Panc1 (cell line): ENCODE measurements around the gene AGR3. TPM values are rescaled to one million over a fixed set of nuclear protein-coding genes. Genes with fewer than 3 reads are reported as not detected.
A peak's percentile ranks its signal among the peaks of the same experiment; 100 is the strongest.

ENCODE experiments used
- ATAC-seq: fragments of 200-7000 bp; cut with Tn5 transposase; 2 replicates; pipeline ENCODE4 v1.9.1; 2020; ENCODE audit warnings: mild to moderate bottlenecking, moderate library complexity
- BruUV-seq: library from RNA; stranded (reverse); fragments of 400-500 nt; replicated peaks from 2 replicates; lab custom pipeline; 2021; lab: Mats Ljungman, UMichigan
- CTCF ChIA-PET: fragments of 300-600 bp; sonication (Branson Sonifier 250); formaldehyde crosslinking; loops from one replicate; lab custom pipeline; 2022; ENCODE audit warnings: antibody characterized with exemption; lab: Charles Lee
- POLR2A ChIA-PET: fragments of 300-600 bp; sonication (Branson Sonifier 250); formaldehyde crosslinking; loops from one replicate; lab custom pipeline; 2022; ENCODE audit warnings: antibody characterized with exemption; lab: Charles Lee
- DNase-seq: peaks from one replicate; pipeline ENCODE4 v3.0.0-alpha.2; 2010; ENCODE audit warnings: low read depth, low spot score
- H3K27ac ChIP-seq: 2 replicates; pipeline ENCODE4 v1.5.1; 2011; ENCODE audit warnings: mild to moderate bottlenecking, low read length, inconsistent platforms
- H3K27me3 ChIP-seq: fragments of 200-500 bp; sonication (Bioruptor generic); 2 replicates; pipeline ENCODE4 v1.6.0; 2014; ENCODE audit warnings: low read length, inconsistent platforms; ENCODE audit not compliant: control insufficient read depth, insufficient read depth
- H3K36me3 ChIP-seq: fragments of 200-500 bp; sonication (Bioruptor generic); 2 replicates; pipeline ENCODE4 v1.5.1; 2014; ENCODE audit warnings: inconsistent platforms, mild to moderate bottlenecking, low read length, moderate library complexity; ENCODE audit not compliant: control insufficient read depth, insufficient read depth
- H3K4me1 ChIP-seq: 2 replicates; pipeline ENCODE4 v1.5.1; 2011; ENCODE audit warnings: inconsistent platforms, mild to moderate bottlenecking, low read length, moderate library complexity; ENCODE audit not compliant: control insufficient read depth, insufficient read depth
- H3K4me3 ChIP-seq, 2 experiments: 2 replicates each; pipeline ENCODE4 v1.5.1; 2011 to 2012; ENCODE audit warnings: low read depth in 2 of 2, low read length in 2 of 2, mild to moderate bottlenecking in 2 of 2, inconsistent platforms in 1 of 2, moderate library complexity in 1 of 2
- H3K9me3 ChIP-seq: fragments of 200-500 bp; sonication (Bioruptor generic); 2 replicates; pipeline ENCODE4 v1.5.1; 2014; ENCODE audit warnings: low read depth, mild to moderate bottlenecking, inconsistent platforms, low read length, moderate library complexity; ENCODE audit not compliant: control insufficient read depth, insufficient read depth
- POLR2AphosphoS5 ChIP-seq: IDR thresholded peaks from 2 replicates; pipeline ENCODE4 v1.6.1; 2012; ENCODE audit warnings: mild to moderate bottlenecking, low read depth, low read length, moderate library complexity
- REST ChIP-seq, 2 experiments: IDR thresholded peaks; 2 replicates each; pipeline ENCODE4 v1.6.1; 2011 to 2012; ENCODE audit warnings: low read depth in 2 of 2, control low read depth in 1 of 2, low read length in 1 of 2, mild to moderate bottlenecking in 1 of 2, moderate library complexity in 1 of 2; ENCODE audit not compliant: insufficient read depth in 1 of 2
- TCF7L2 ChIP-seq: IDR thresholded peaks from 2 replicates; pipeline ENCODE4 v1.6.1; 2011; ENCODE audit warnings: mild to moderate bottlenecking, low read depth, low read length, inconsistent platforms
- in situ Hi-C: cut with HindIII; loops from 2 replicates; pipeline ENCODE4 v1.10.0; 2016; ENCODE audit warnings: low sequenced_read_pairs, low pct_unique_long_range_greater_than_20kb
- intact Hi-C: fragments of 100-400 bp; cut with micrococcal nuclease; formaldehyde crosslinking; loops from one replicate; pipeline ENCODE4 v1.10.0; 2022; ENCODE audit not compliant: unreplicated experiment
- total RNA-seq: library from RNA; stranded (reverse); gene quantifications from one replicate; pipeline ENCODE4 v1.2.1, GENCODE V29; 2021; ENCODE audit not compliant: unreplicated experiment
- TF ChIP-seq, protein P1 (sequence below): fragments of 450-650 bp; IDR thresholded peaks from 2 replicates; pipeline ENCODE4 v1.5.1; 2017; ENCODE audit warnings: mild to moderate bottlenecking

The AGR3 gene
- total RNA-seq, 1 experiment from 2014 or later, result not detected

DNA sequence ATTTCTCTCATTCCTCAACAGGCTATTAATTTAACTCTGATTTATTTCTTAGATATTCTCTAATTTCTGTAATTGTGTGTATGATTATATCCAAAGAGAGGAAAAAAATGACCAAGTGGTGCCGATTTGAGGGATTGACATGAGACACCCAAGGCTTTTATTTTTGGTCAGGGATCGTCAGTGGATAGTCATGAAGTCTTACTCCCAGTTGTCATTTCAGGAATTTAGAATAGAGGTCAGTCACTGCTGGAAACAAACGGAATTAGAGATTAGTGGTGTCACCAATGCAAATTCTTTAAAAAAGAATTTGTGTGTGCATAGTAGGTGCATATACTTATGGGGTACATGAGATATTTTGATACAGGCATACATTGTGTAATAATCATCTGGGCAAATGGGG is 26.8 kb upstream of the AGR3 start:
- BruUV-seq, result no TSS peak
- Histone ChIP-seq H3K4me1 (peaks cover 24% of the 10 kb centered on the region), H3K27me3 (no peaks in the 10 kb centered on the region), H3K4me3 (no peak overlapping the region), H3K27ac (peak overlapping the region; percentile 35; the same call in 1 of the 2 replicates), H3K36me3 (no peaks in the 10 kb centered on the region), H3K9me3 (no peaks in the 10 kb centered on the region)
- ChIA-PET POLR2A (no interaction called here), CTCF (no interaction called here)
- DNase-seq (no peak), ATAC-seq (no peak)
- in situ Hi-C loops, result no loop called here
- no peak for TF ChIP-seq TCF7L2
- TF ChIP-seq, protein P1, sequence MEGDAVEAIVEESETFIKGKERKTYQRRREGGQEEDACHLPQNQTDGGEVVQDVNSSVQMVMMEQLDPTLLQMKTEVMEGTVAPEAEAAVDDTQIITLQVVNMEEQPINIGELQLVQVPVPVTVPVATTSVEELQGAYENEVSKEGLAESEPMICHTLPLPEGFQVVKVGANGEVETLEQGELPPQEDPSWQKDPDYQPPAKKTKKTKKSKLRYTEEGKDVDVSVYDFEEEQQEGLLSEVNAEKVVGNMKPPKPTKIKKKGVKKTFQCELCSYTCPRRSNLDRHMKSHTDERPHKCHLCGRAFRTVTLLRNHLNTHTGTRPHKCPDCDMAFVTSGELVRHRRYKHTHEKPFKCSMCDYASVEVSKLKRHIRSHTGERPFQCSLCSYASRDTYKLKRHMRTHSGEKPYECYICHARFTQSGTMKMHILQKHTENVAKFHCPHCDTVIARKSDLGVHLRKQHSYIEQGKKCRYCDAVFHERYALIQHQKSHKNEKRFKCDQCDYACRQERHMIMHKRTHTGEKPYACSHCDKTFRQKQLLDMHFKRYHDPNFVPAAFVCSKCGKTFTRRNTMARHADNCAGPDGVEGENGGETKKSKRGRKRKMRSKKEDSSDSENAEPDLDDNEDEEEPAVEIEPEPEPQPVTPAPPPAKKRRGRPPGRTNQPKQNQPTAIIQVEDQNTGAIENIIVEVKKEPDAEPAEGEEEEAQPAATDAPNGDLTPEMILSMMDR, result no peak
- intact Hi-C loops, result no loop called here

- Histone ChIP-seq H3K4me3 (peak overlapping the region in 1 of 2 experiments; percentile 14; a peak in 2 of 4 replicates), H3K9me3 (0 out of 2 replicates have a peak, but pooled peaks cover 3% of the 10 kb centered on the region), H3K27me3 (no peaks in the 10 kb centered on the region), H3K36me3 (no peaks in the 10 kb centered on the region), H3K4me1 (peaks cover 24% of the 10 kb centered on the region), H3K27ac (peak overlapping the region; percentile 80)
- in situ Hi-C loops (no loop called here), intact Hi-C loops (no loop called here)
- ChIA-PET CTCF (no interaction called here), POLR2A (no interaction called here)
- ATAC-seq, result peak; percentile 94
- TF ChIP-seq, protein P1, result no peak
- TF ChIP-seq POLR2AphosphoS5 (peak; percentile 77), REST (IDR thresholded peaks at IDR 0.05; ENCODE audit: insufficient read depth in 1 of 2, low read depth in 2 of 2, low read length in 1 of 2) (no peak), TCF7L2 (peak; percentile 30; the same call in 1 of the 2 replicates)
- BruUV-seq, result no TSS peak
- DNase-seq, result no peak
Observed at GRCh38 chr7:16905300-16906044, 23.7 kb upstream of the AGR3 start.
